ENCODE data around the gene IL1RAPL1.

DNA sequence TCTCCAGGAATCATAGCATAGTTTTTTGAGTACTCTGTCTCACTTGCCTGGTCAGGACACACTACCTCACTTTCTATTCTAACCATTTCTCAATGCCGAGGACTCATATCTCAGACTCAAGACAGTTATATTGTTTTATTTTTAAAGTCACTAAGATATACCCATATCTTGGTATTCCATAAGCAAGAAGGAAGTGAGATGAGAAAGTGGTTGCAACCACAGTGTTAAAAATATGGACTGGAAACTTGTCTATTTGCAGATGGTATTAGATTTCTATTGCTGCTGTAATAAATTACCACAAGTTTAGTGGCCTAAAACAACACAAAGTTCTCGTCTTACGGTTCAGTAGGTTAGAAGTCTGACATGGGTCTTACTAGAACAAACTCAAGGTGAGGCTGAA lies 1283.4 kb downstream of the IL1RAPL1 start:
- TF ChIP-seq GATA3 (IDR thresholded peaks at IDR 0.05; ENCODE audit: low read depth, low read length) (no peak), GATA2 (IDR thresholded peaks at IDR 0.05; ENCODE audit: low read depth, low read length) (no peak)
